Transverse colon (tissue), 4 donors: ENCODE results near the gene BCAS1. TPM values are rescaled to one million over a fixed set of nuclear protein-coding genes. Genes with fewer than 3 reads are reported as not detected.

ENCODE experiments used
- DNase-seq: peaks from one replicate; pipeline ENCODE4 v3.0.0-alpha.2; 2019
- H3K27ac ChIP-seq, 4 donors: fragments of 200-600 bp; sonication (generic); 2 replicates each; pipeline ENCODE4 v1.5.1; 2016 to 2018; ENCODE audit warnings: inconsistent platforms in 4 of 4
- H3K27me3 ChIP-seq: fragments of 200-600 bp; sonication (generic); 2 replicates; pipeline ENCODE4 v1.5.1; 2017; ENCODE audit warnings: inconsistent platforms
- H3K36me3 ChIP-seq, 4 donors: fragments of 200-600 bp; sonication (generic); 2 replicates each; pipeline ENCODE4 v1.5.1; 2017 to 2019; ENCODE audit warnings: inconsistent platforms in 4 of 4
- H3K4me1 ChIP-seq, 4 donors: fragments of 200-600 bp; sonication (generic); 2 replicates each; pipeline ENCODE4 v1.5.1; 2017 to 2020; ENCODE audit warnings: inconsistent platforms in 4 of 4
- H3K4me3 ChIP-seq, 4 donors: fragments of 200-600 bp; sonication (generic); 1 replicate in 1 of 4; 2 replicates in 3 of 4; pipeline versions ENCODE4 v1.5.1 to v1.6.1; 2017 to 2019; ENCODE audit warnings: inconsistent platforms in 4 of 4
- H3K9me3 ChIP-seq, 2 donors: fragments of 200-600 bp; sonication (generic); 2 replicates each; pipeline ENCODE4 v1.5.1; 2017 to 2019; ENCODE audit warnings: inconsistent platforms in 2 of 2
- CTCF ChIP-seq, 5 experiments: fragments of 200-600 bp in 3 of 5; fragments of 450-650 bp in 2 of 5; sonication (generic) in 3 of 5; IDR thresholded peaks; 1 replicate in 2 of 5; 2 replicates in 3 of 5; pipeline ENCODE4 v1.5.1; 2016 to 2017; ENCODE audit warnings: antibody characterized with exemption in 5 of 5, inconsistent platforms in 3 of 5, mild to moderate bottlenecking in 2 of 5, moderate library complexity in 1 of 5
- EP300 ChIP-seq: sonication (generic); formaldehyde crosslinking; IDR thresholded peaks from one replicate; pipeline ENCODE4 v1.6.1; 2017; ENCODE audit warnings: antibody characterized with exemption, low read depth
- POLR2A ChIP-seq: fragments of 450-650 bp; IDR thresholded peaks from one replicate; pipeline ENCODE4 v1.6.1; 2016; ENCODE audit warnings: antibody characterized with exemption, mild to moderate bottlenecking, moderate library complexity
- POLR2AphosphoS5 ChIP-seq, 3 donors: sonication (generic); formaldehyde crosslinking; IDR thresholded peaks; one replicate each; pipeline ENCODE4 v1.6.1; 2016; ENCODE audit warnings: antibody characterized with exemption in 3 of 3
- WGBS, 2 donors: methylation state at CpG; one replicate each; pipeline ENCODE4 v1.1.5; 2018; ENCODE audit warnings: low coverage in 1 of 2; 5-methylcytosine and 5-hydroxymethylcytosine counted together
- in situ Hi-C, 4 donors: fragments of 200-750 bp; cut with MboI; loops; one replicate each; pipeline versions ENCODE4 v1.15.0 to v1.15.1; 2017; ENCODE audit warnings: low sequenced_read_pairs in 3 of 4, low pct_ligation_motif_present in 1 of 4, low pct_unique_long_range_greater_than_20kb in 1 of 4
- intact Hi-C: fragments of 100-400 bp; cut with DNase I; formaldehyde crosslinking; loops from one replicate; pipeline ENCODE4 v1.15.1; 2023; ENCODE audit warnings: low total_unique reads
- total RNA-seq, 4 donors: library from RNA; depleted of rRNA; stranded (reverse); fragments of >200 nt; gene quantifications; one replicate each; pipeline ENCODE4 v1.1.0, GENCODE V29; 2016

Gene BCAS1
- total RNA-seq, 4 donors from 2014 or later = 68.9 to 127 (median 89.0) TPM

- intact Hi-C loops = no loop called here
- Histone ChIP-seq H3K4me3 (no peak overlapping the region), H3K27me3 (no peaks in the 10 kb centered on the region), H3K9me3 (no peaks in the 10 kb centered on the region), H3K27ac (no peak overlapping the region), H3K36me3 (no peaks in the 10 kb centered on the region), H3K4me1 (no peaks in the 10 kb centered on the region)
- TF ChIP-seq POLR2A (no peak), EP300 (no peak)
- DNase-seq = no peak
- in situ Hi-C loops = no loop called here
- 84 to 86% methylated on average over 2 of the region's 2 CpGs for WGBS, 2 donors
These were observed 80.4 kb downstream of the BCAS1 start for GRCh38 chr20:53990003-53990402.

- WGBS, 2 donors = 84 to 90% methylated on average over 2 of the region's 2 CpGs
- in situ Hi-C loops (no loop called here), intact Hi-C loops (no loop called here)
- H3K4me3 ChIP-seq = no peak overlapping the region
- no peaks in the 10 kb centered on the region for H3K9me3 ChIP-seq
- H3K36me3 ChIP-seq = no peaks in the 10 kb centered on the region
- no peak overlapping the region for H3K27ac ChIP-seq
- H3K27me3 ChIP-seq = no peaks in the 10 kb centered on the region
- no peak for TF ChIP-seq POLR2AphosphoS5 (IDR thresholded peaks at IDR 0.05)
- TF ChIP-seq EP300 = no peak
- TF ChIP-seq CTCF (IDR thresholded peaks at IDR 0.05) = no peak
- TF ChIP-seq POLR2A = no peak
- no peaks in the 10 kb centered on the region for H3K4me1 ChIP-seq
- no peak for DNase-seq
These were observed 81.0 kb downstream of the BCAS1 start for GRCh38 chr20:53989401-53989800.

GRCh38 chr20:53986037-53986650, 84.2 kb downstream of the BCAS1 start:
- in situ Hi-C loops (no loop called here), intact Hi-C loops (no loop called here)
- Histone ChIP-seq H3K4me3 (no peak overlapping the region), H3K36me3 (no peaks in the 10 kb centered on the region), H3K9me3 (no peaks in the 10 kb centered on the region), H3K4me1 (no peaks in the 10 kb centered on the region), H3K27ac (no peak overlapping the region), H3K27me3 (no peaks in the 10 kb centered on the region)
- TF ChIP-seq EP300 (no peak), POLR2A (no peak), CTCF (IDR thresholded peaks at IDR 0.05) (no peak), POLR2AphosphoS5 (IDR thresholded peaks at IDR 0.05) (no peak)
- DNase-seq = no peak
- 67 to 78% methylated on average over 4 of the region's 4 CpGs for WGBS, 2 donors

- Histone ChIP-seq H3K27ac (no peak overlapping the region), H3K9me3 (no peaks in the 10 kb centered on the region), H3K27me3 (no peaks in the 10 kb centered on the region), H3K4me3 (no peak overlapping the region), H3K4me1 (no peaks in the 10 kb centered on the region), H3K36me3 (no peaks in the 10 kb centered on the region)
- no peak for DNase-seq
- WGBS, 2 donors = 85 to 90% methylated on average over 3 to 8 of the region's 8 CpGs
- in situ Hi-C loops (no loop called here), intact Hi-C loops (no loop called here)
- no peak for TF ChIP-seq CTCF (IDR thresholded peaks at IDR 0.05)
- TF ChIP-seq POLR2A = no peak
- no peak for TF ChIP-seq EP300
- TF ChIP-seq POLR2AphosphoS5 (IDR thresholded peaks at IDR 0.05) = no peak
These were observed 85.3 kb downstream of the BCAS1 start for GRCh38 chr20:53985150-53985518.
